ENCODE measurements around the gene SLC26A2.

SLC26A2 gene

DNA sequence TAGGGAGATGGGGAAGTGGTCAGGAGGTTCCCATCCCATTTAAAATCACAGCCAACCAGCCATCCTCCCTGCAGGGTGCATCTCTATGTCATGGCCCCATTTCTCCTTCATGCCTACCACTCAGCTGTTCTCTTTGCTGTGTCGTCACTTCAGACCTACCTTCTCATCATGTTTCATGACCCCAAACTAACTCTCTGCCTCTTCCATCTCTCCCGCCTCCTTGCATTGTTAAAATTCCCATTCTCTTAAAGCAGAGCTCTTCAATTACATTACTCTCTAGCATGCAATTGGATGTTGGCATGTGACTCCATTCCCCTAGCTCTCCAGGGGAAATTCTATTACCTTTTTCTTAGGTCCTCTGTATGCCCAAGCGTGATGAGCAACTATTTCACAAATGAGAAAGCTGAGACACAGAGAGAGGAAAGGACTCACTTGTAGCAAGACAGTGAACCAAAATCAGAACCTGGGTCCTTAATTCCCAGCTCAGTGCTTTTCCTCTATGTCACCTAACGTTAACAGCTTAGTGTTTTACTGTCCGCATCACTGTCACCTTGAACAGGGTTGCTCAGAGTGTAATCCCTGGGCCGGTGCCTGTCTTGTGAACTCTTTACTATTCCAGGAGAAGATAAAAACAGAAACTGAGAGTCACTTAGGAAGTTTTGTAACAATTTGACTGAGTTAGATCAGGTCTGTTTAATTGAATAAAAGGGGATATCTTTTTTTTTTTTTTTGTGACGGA lies 44.1 kb upstream of the SLC26A2 start:
- no peak for DNase-seq (ENCODE audit: low spot score)
- TF ChIP-seq, protein P1, sequence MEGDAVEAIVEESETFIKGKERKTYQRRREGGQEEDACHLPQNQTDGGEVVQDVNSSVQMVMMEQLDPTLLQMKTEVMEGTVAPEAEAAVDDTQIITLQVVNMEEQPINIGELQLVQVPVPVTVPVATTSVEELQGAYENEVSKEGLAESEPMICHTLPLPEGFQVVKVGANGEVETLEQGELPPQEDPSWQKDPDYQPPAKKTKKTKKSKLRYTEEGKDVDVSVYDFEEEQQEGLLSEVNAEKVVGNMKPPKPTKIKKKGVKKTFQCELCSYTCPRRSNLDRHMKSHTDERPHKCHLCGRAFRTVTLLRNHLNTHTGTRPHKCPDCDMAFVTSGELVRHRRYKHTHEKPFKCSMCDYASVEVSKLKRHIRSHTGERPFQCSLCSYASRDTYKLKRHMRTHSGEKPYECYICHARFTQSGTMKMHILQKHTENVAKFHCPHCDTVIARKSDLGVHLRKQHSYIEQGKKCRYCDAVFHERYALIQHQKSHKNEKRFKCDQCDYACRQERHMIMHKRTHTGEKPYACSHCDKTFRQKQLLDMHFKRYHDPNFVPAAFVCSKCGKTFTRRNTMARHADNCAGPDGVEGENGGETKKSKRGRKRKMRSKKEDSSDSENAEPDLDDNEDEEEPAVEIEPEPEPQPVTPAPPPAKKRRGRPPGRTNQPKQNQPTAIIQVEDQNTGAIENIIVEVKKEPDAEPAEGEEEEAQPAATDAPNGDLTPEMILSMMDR (IDR thresholded peaks at IDR 0.05; ENCODE audit: extremely low read depth, insufficient read depth, missing control alignments): no peak
- in situ Hi-C loops (cut with MboI; ENCODE audit: low pct_unique_long_range_greater_than_20kb, low sequenced_read_pairs, unreplicated experiment): no loop called here

DNA sequence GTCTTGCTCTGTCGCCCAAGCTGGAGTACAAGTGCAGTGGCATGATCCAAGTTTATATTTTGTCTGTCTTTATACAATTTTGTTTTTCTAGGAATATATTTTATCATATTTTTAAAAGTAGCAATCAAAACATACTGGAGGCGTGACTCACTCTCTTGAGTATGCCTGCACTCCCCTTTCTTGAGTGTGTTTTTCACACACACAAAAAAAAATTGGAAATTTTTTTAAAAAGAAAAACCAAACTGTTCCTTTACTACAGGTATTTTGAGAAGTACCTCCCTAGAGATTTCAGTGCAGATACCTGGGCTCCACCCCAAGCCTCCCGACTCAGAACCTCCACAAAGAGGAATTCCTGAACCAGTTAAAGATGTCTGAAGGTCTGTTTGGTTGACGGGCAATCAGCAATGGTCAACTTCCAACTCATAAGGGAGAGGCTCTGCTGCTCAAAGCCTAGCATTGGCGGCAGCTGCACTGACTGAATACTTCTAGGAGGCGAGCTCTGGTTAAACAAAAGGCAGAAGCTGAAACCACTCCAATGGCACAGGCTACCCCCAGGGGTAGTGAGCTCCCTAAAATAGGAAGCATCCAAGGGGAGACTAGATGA lies 43.4 kb upstream of the SLC26A2 start:
- in situ Hi-C loops (cut with MboI; ENCODE audit: low pct_unique_long_range_greater_than_20kb, low sequenced_read_pairs, unreplicated experiment): no loop called here
- TF ChIP-seq, protein P1 (IDR thresholded peaks at IDR 0.05; ENCODE audit: extremely low read depth, insufficient read depth, missing control alignments): no peak
- DNase-seq (ENCODE audit: low spot score): no peak

DNA sequence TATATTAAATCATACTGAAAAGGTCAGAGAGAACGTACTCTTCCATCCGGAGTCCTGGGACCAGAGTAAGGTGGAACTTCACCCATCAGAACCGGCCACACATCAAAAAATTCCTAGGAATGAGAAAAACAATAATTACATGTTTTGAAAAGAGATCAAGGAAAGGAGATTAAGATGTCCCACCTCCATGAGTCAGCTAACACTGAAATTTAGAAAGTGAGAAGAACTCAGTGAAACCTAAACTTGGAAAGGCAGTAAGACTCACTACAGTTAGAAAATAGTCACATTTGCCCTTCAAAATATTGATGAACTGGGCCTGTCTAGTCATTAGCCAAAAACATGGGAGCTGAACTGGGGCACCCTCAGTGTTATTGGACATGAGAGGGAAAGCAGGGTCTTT lies 39.0 kb upstream of the SLC26A2 start:
- TF ChIP-seq, protein P1 (IDR thresholded peaks at IDR 0.05; ENCODE audit: extremely low read depth, insufficient read depth, missing control alignments): no peak
- DNase-seq (ENCODE audit: low spot score): no peak
- in situ Hi-C loops (cut with MboI; ENCODE audit: low pct_unique_long_range_greater_than_20kb, low sequenced_read_pairs, unreplicated experiment): no loop called here

DNA sequence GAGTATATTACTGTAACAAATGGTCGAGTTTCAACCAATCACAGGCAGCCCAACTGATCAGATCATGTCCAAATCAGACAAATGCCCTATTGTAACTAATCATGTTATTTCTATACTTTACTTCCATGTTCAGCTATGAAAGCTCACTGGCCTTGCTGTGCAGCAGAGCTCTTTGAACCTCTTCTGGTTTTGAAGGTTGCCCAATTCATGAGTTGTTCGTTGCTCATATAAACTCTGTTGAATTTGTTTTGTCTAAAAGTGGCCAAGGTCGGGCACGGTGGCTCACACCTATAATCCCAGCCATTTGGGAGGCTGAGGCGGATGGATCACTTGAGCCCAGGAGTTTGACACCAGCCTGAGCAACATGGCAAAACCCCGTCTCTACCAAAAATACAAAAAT lies 37.6 kb upstream of the SLC26A2 start:
- TF ChIP-seq, protein P1 (IDR thresholded peaks at IDR 0.05; ENCODE audit: extremely low read depth, insufficient read depth, missing control alignments): no peak
- in situ Hi-C loops (cut with MboI; ENCODE audit: low pct_unique_long_range_greater_than_20kb, low sequenced_read_pairs, unreplicated experiment): no loop called here
- no peak for DNase-seq (ENCODE audit: low spot score)

DNA sequence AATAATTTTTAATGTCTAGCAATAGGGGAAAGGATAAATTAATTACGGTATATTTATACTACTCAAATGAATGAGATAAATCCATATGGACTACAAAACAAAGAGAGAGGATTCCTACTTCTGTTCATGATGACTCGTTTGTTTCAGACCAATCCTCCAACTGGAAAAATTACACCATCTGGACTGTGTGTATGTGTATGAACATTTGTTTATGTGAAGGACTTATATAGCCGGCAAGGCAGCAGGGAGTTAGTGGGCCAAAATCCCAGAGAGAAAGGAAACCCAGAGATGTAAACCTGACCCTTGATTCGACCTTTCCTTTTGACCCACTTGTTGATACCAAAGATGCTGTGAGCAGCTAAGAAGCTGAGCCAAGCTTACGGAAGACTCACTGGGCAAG lies 36.1 kb upstream of the SLC26A2 start:
- DNase-seq (ENCODE audit: low spot score): no peak
- in situ Hi-C loops (cut with MboI; ENCODE audit: low pct_unique_long_range_greater_than_20kb, low sequenced_read_pairs, unreplicated experiment): no loop called here
- TF ChIP-seq, protein P1 (IDR thresholded peaks at IDR 0.05; ENCODE audit: extremely low read depth, insufficient read depth, missing control alignments): no peak

DNA sequence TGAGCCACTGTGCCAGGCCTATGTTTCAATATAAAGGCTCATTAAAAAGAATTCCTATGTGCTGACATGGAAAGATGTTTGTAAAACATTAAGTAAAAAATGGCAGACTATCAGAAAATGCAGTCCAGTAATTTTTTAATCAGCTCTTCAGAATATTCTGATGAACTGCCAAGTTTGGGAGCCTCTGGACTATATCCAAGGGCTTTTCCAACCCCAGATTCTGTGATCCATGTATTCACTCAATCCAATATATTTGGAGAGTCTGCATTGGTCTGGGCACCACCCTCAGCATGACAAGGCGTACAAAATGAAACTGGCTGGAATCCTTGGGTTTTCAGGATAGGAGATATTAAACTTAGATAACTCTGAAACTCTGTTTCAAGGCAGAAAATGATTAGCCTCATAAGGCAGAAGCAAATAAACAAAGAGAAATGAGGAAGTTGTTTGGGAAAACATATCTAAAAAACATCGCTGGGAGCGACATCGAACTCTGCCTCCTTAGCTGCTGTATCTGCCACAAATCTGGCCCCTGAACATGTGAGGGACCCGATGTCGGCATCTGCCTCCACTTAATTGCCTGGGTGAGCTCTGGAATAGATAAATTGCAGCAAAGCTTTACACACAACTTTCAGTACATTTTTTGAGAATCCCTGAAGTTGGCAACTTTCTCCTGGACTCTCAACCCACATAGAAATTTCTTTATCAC lies 30.4 kb upstream of the SLC26A2 start:
- in situ Hi-C loops (cut with MboI; ENCODE audit: low pct_unique_long_range_greater_than_20kb, low sequenced_read_pairs, unreplicated experiment): no loop called here
- TF ChIP-seq, protein P1 (IDR thresholded peaks at IDR 0.05; ENCODE audit: extremely low read depth, insufficient read depth, missing control alignments): no peak
- DNase-seq (ENCODE audit: low spot score): no peak

Data from GM13977 (cell line).